Progenitor cell of endocrine pancreas (in vitro differentiated cells): Measurements from ENCODE around the gene DOCK2. TPM values are rescaled to one million over a fixed set of nuclear protein-coding genes. Genes with fewer than 3 reads are reported as not detected.

Source experiments
- DNase-seq: peaks from one replicate; pipeline ENCODE4 v3.0.0; 2021; ENCODE audit warnings: low spot score; ENCODE audit not compliant: unreplicated experiment
- H3K27ac Mint-ChIP-seq: 2 replicates; pipeline ENCODE4 v1.8.0; 2021; ENCODE audit warnings: mild to moderate bottlenecking, moderate library complexity, mixed read lengths
- H3K27me3 Mint-ChIP-seq: 2 replicates; pipeline ENCODE4 v1.8.0; 2021; ENCODE audit warnings: mixed read lengths
- H3K36me3 Mint-ChIP-seq: 2 replicates; pipeline ENCODE4 v1.8.0; 2022; ENCODE audit warnings: mixed read lengths; ENCODE audit not compliant: insufficient read depth
- H3K4me1 Mint-ChIP-seq: 2 replicates; pipeline ENCODE4 v1.8.0; 2021; ENCODE audit warnings: low read depth, mixed read lengths
- H3K4me3 Mint-ChIP-seq: 2 replicates; pipeline ENCODE4 v1.8.0; 2021; ENCODE audit warnings: low read depth, mild to moderate bottlenecking, moderate library complexity, mixed read lengths
- H3K9me3 Mint-ChIP-seq: 2 replicates; pipeline ENCODE4 v1.8.0; 2021; ENCODE audit warnings: low read depth, mixed read lengths
- total RNA-seq: library from RNA; stranded (reverse); gene quantifications from 2 replicates; pipeline ENCODE4 v1.2.1, GENCODE V29; 2021
- TF ChIP-seq, protein P1 (sequence below): fragments of 200-600 bp; sonication (generic); IDR thresholded peaks from one replicate; pipeline ENCODE4 v1.5.0; 2021; ENCODE audit warnings: antibody characterized with exemption, mild to moderate bottlenecking; ENCODE audit not compliant: unreplicated experiment

Gene DOCK2
- total RNA-seq, 1 donor from 2014 or later = not detected

DNA sequence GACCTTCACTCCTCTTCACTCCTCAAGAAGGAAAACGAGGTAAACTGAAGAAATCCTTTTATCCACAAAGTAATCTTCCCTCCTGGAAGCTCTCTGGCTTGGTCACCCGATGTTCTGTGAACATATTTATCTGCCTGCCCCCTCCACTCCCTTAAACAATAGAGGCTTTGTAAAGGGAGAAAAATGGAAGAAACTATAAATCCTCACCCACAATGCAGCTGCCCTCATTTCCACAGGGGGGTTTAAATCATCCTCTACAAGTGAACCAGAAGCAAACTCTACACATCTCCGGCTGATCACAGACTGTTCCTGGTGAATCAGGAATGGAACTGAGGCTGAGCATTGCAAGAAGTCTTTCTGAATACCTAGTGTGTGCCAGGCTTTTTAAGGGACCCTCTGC, 336.0 kb downstream of the DOCK2 start:
- Mint-ChIP-seq H3K9me3 (no peaks in the 10 kb centered on the region), H3K4me1 (peaks cover 6% of the 10 kb centered on the region), H3K4me3 (no peak overlapping the region), H3K27me3 (peaks cover 33% of the 10 kb centered on the region), H3K36me3 (no peaks in the 10 kb centered on the region), H3K27ac (no peak overlapping the region)
- TF ChIP-seq, protein P1, sequence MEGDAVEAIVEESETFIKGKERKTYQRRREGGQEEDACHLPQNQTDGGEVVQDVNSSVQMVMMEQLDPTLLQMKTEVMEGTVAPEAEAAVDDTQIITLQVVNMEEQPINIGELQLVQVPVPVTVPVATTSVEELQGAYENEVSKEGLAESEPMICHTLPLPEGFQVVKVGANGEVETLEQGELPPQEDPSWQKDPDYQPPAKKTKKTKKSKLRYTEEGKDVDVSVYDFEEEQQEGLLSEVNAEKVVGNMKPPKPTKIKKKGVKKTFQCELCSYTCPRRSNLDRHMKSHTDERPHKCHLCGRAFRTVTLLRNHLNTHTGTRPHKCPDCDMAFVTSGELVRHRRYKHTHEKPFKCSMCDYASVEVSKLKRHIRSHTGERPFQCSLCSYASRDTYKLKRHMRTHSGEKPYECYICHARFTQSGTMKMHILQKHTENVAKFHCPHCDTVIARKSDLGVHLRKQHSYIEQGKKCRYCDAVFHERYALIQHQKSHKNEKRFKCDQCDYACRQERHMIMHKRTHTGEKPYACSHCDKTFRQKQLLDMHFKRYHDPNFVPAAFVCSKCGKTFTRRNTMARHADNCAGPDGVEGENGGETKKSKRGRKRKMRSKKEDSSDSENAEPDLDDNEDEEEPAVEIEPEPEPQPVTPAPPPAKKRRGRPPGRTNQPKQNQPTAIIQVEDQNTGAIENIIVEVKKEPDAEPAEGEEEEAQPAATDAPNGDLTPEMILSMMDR = no peak
- no peak for DNase-seq

DNA sequence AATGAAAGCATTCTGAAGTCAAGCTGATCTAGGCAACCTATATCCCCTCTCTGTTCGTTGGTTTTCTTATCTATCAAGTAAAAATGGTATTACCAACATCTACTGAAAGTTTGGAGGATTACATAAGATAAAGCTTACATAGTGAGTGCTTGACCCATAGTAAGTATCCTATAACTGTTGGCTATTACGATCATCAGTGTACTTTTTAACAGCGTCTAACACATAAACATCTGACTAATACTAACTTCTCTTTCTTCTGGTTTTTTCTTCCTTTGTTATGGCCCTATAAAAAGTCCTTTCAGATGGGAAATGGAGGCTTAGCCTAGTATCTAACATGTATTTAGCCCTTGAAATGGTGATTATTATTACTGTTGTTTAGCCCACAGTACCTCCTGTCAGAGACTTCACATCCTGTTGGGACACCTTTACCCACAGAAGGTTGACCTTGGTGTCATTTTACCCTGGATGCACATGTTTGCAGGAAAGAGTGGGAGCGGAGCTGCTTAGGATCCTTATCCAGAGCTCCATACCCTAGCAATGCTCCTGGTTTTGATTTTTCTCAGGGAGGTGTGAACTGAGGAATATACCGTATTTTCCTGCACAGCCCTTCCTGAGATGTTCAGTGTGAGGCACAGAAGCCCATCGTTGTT, 337.2 kb downstream of the DOCK2 start:
- Mint-ChIP-seq H3K9me3 (no peaks in the 10 kb centered on the region), H3K27me3 (peaks cover 45% of the 10 kb centered on the region), H3K4me3 (no peak overlapping the region), H3K4me1 (peaks cover 6% of the 10 kb centered on the region), H3K27ac (no peak overlapping the region), H3K36me3 (no peaks in the 10 kb centered on the region)
- no peak for DNase-seq
- TF ChIP-seq, protein P1 = no peak

DNA sequence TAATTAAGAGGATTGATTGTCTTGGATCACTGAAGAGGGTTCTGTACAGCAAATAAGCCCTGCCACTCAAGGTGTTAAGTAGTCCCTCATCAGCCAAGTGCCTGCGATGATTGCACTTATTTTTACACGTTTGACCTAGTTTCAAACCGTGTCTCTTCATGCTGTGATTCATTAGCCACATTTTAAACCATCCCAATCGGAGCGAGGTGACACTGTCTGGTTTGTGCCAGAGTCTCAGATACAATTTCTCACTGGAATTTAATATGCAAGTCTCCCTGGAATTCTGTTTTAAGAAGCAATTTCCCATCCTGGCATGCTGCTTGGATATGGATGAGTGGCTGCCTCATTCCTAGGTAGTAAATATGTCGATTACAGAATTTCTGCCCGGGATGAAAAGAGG, 341.6 kb downstream of the DOCK2 start:
- Mint-ChIP-seq H3K27me3 (peaks cover 62% of the 10 kb centered on the region), H3K36me3 (no peaks in the 10 kb centered on the region), H3K4me3 (no peak overlapping the region), H3K27ac (no peak overlapping the region), H3K9me3 (no peaks in the 10 kb centered on the region), H3K4me1 (peaks cover 4% of the 10 kb centered on the region)
- TF ChIP-seq, protein P1 = no peak
- no peak for DNase-seq

DNA sequence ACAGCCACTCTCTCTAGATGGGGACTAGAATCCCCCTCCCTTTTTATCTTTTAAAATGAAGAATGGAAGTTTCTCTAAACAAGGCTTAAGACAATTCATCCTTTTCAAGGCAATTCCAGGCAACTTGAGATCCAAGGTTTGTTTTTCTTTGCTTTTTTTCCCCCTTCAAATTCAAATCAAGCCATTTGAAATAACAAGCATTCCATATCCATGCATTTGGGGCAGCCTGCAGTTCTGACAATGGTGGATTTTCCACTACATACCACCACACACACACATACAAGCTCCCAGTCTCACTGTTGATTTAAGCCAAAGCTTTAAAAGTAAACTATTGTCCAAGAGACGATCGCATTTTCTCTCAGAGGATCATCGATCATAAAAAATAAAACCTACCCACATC, 342.8 kb downstream of the DOCK2 start:
- DNase-seq = no peak
- Mint-ChIP-seq H3K27me3 (peaks cover 67% of the 10 kb centered on the region), H3K27ac (no peak overlapping the region), H3K4me1 (peaks cover 4% of the 10 kb centered on the region), H3K36me3 (no peaks in the 10 kb centered on the region), H3K9me3 (no peaks in the 10 kb centered on the region), H3K4me3 (no peak overlapping the region)
- TF ChIP-seq, protein P1 = no peak

DNA sequence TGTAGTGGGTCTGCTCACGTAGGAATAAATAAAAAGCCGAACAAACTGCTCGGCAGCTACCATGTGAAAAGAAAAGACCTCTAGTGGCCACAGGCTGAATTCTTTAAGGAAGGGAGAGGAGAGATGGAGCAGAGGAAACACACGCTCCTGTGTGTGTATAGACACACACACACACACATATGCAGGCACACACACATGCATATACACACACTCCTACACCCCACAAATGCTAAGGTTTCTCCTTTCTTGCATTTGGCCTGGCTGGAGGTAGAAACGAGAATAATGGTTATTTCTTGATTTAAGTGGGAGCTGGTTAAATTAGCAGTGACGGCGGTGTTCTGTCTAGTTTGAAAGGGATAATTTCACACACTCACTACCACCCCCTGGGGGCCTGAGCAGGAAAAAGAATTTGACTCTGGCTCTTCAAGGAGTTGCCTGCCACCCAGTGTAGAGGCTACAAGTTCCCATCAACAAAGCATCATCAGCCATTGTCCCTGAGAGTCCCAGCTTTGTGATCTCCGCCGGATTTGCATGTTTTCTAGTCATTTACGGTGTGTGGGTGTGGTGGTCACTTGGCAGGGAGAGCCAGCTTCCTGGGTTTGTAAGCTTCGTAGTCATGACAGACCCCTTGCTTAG, 343.5 kb downstream of the DOCK2 start, which contains the start of gene INSYN2B:
Gene INSYN2B (minus strand): TSS at position 78 of the 636 bp plus-strand sequence. CDS start 96,597 bp downstream, outside the sequence.
- H3K36me3 Mint-ChIP-seq = no peaks in the 10 kb centered on the region
- H3K9me3 Mint-ChIP-seq = no peaks in the 10 kb centered on the region
- TF ChIP-seq, protein P1 = peak; percentile 76
- H3K27me3 Mint-ChIP-seq = peaks cover 66% of the 10 kb centered on the region
- H3K4me3 Mint-ChIP-seq = peak within 1 kb of the TSS; percentile 63
- H3K27ac Mint-ChIP-seq = no peak within 1 kb of the TSS
- H3K4me1 Mint-ChIP-seq = peaks cover 4% of the 10 kb centered on the region
- peak; percentile 62 for DNase-seq
